ENCODE results near the gene EIF3F.

EIF3F gene

GRCh38 chr11:8040261-8040920, 53.3 kb downstream of the EIF3F start:
- no peak for DNase-seq

GRCh38 chr11:8040921-8041285, 53.8 kb downstream of the EIF3F start:
- DNase-seq: no peak

GRCh38 chr11:8041576-8041975, 54.4 kb downstream of the EIF3F start:
- DNase-seq: no peak

- no peak for DNase-seq
These were observed 56.6 kb downstream of the EIF3F start for GRCh38 chr11:8043756-8044155.

GRCh38 chr11:8045839-8046238, 58.7 kb downstream of the EIF3F start:
- DNase-seq: no peak

- no peak for DNase-seq
These were observed 60.2 kb downstream of the EIF3F start for GRCh38 chr11:8047382-8047781.

GRCh38 chr11:8049084-8049483, 61.9 kb downstream of the EIF3F start:
- no peak for DNase-seq
